ENCODE measurements around the gene SLC38A1.

GRCh38 chr12:46174061-46174662 lies 94.7 kb downstream of the SLC38A1 start:
- TF ChIP-seq CTCF (IDR thresholded peaks at IDR 0.05) (no peak), POLR2A (IDR thresholded peaks at IDR 0.05) (no peak), POLR2AphosphoS5 (IDR thresholded peaks at IDR 0.05; ENCODE audit: insufficient read depth in 1 of 2, low read depth in 1 of 2) (no peak)

All from vagina (tissue), 2 donors.